Hepatocyte (in vitro differentiated cells): ENCODE results near the gene DLGAP5.

Experiments used
- EZH2 ChIP-seq: fragments of 200-600 bp; sonication (generic); IDR thresholded peaks from 2 replicates; pipeline ENCODE4 v1.6.1; 2016; ENCODE audit warnings: antibody characterized with exemption, mild to moderate bottlenecking, borderline replicate concordance
- TF ChIP-seq, protein P1 (sequence below): fragments of 200-600 bp; sonication (generic); IDR thresholded peaks from 2 replicates; pipeline ENCODE4 v1.5.1; 2016; ENCODE audit warnings: antibody characterized with exemption, mild to moderate bottlenecking; ENCODE audit not compliant: poor library complexity

DNA sequence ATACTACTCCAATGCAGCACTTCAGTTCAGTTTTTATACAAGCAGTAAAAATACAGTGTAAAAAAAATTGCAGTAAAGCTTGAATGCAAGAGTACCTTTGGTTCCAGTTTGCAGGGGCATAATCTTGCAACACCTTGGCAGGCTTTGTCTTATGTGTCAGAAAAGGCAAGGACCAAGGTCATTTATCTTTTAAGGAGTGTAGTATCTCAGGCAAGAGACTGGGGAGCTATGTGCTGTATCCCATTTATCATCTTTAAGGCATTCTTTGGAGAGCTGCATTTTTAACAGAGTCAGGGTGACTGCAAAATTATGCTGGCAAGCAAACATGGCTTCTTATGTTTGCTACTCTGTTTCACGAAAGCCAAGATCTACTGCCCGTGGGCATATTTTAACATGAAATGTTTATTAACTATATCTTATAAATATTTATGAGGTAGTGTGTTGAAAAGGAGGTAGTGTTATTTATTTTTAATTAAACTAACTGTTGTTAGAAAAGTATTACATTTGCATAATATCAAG lies 14.8 kb upstream of the DLGAP5 start:
- TF ChIP-seq, protein P1, sequence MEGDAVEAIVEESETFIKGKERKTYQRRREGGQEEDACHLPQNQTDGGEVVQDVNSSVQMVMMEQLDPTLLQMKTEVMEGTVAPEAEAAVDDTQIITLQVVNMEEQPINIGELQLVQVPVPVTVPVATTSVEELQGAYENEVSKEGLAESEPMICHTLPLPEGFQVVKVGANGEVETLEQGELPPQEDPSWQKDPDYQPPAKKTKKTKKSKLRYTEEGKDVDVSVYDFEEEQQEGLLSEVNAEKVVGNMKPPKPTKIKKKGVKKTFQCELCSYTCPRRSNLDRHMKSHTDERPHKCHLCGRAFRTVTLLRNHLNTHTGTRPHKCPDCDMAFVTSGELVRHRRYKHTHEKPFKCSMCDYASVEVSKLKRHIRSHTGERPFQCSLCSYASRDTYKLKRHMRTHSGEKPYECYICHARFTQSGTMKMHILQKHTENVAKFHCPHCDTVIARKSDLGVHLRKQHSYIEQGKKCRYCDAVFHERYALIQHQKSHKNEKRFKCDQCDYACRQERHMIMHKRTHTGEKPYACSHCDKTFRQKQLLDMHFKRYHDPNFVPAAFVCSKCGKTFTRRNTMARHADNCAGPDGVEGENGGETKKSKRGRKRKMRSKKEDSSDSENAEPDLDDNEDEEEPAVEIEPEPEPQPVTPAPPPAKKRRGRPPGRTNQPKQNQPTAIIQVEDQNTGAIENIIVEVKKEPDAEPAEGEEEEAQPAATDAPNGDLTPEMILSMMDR = no peak
- TF ChIP-seq EZH2 = no peak
